IPS DF 6.9 (cell line): ENCODE data around the gene MXRA8.
"Not testable (repeated sequence)": the region's sequence is repeated elsewhere in the genome, so short reads cannot be mapped to it uniquely, and the experiment has no call there.

Source experiments
- DNase-seq: peaks from one replicate; pipeline ENCODE4 v3.0.0-alpha.2; 2013; ENCODE audit warnings: low read depth, low spot score
- H3K27ac ChIP-seq: one replicate; pipeline ENCODE4 v1.5.1; 2013; ENCODE audit warnings: low read length, control low read depth
- H3K27me3 ChIP-seq: 2 replicates; pipeline ENCODE4 v1.6.1; 2013; ENCODE audit warnings: mild to moderate bottlenecking, low read length; ENCODE audit not compliant: control insufficient read depth, insufficient read depth
- H3K36me3 ChIP-seq: 2 replicates; pipeline ENCODE4 v1.6.1; 2013; ENCODE audit warnings: low read length; ENCODE audit not compliant: control insufficient read depth, insufficient read depth
- H3K4me1 ChIP-seq: 2 replicates; pipeline ENCODE4 v1.6.1; 2013; ENCODE audit warnings: low read length; ENCODE audit not compliant: control insufficient read depth, insufficient read depth
- H3K4me3 ChIP-seq: 2 replicates; pipeline ENCODE4 v1.5.1; 2013; ENCODE audit warnings: mild to moderate bottlenecking, low read length
- H3K9me3 ChIP-seq: 2 replicates; pipeline ENCODE4 v1.6.1; 2013; ENCODE audit warnings: low read length, inconsistent platforms; ENCODE audit not compliant: control insufficient read depth, insufficient read depth
- WGBS: extraction: QIAGEN DNeasy Blood & Tissue Kit; methylation state at CpG from one replicate; pipeline ENCODE4 v1.1.7; 2013; ENCODE audit warnings: mixed read lengths, missing lambda C conversion rate; ENCODE audit not compliant: insufficient read length, insufficient coverage; 5-methylcytosine and 5-hydroxymethylcytosine counted together

MXRA8 gene

DNA sequence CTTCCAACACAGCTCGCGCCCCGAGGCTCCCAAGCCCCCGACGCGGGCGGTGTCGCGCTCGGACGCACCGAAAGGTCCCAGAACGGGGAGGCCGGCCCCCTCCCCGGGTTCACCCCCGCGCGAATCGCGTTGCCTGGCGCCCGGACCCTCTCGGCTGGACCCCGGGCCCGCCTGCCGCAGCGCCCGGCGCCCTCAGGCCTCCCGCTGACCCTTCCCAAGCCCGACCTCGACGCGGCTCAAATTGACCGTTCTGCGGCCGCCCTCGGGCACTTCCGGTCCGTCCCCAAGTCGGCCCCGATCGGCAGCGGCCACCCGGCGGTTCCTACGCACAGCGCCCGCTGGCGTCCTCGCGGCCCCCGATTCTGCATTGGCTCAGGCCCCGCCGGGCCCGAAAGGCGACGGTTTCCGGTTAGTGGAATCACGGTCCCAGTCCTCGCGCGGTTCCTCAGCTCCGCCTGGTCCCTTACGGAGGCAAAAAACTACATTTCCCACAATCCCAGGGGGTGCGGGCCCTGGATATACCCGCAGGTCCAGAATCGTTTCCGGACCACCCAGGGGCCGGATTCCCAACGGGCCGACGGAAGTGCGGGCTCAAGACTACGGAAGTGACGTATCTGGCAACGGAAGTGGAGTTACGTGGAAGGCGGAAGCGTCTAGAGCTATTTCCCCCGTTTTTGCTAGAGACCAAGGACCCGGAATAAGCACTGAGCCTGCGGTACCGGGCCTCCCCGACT, 16.7 kb upstream of the MXRA8 start, which contains the start of gene AURKAIP1:
Gene AURKAIP1 (minus strand): TSS at position 279 of the 734 bp plus-strand sequence. CDS start 451 bp downstream, outside the sequence.
- WGBS: no CpG with 5 or more reads among the region's 85 CpGs
- DNase-seq: peak; percentile 97
- Histone ChIP-seq H3K36me3 (no peaks in the 10 kb centered on the region), H3K4me1 (no peaks in the 10 kb centered on the region; the same call in 1 of the 2 replicates), H3K9me3 (no peaks in the 10 kb centered on the region), H3K27ac (no peak within 1 kb of the TSS), H3K27me3 (no peaks in the 10 kb centered on the region), H3K4me3 (peak within 1 kb of the TSS; percentile 91)

DNA sequence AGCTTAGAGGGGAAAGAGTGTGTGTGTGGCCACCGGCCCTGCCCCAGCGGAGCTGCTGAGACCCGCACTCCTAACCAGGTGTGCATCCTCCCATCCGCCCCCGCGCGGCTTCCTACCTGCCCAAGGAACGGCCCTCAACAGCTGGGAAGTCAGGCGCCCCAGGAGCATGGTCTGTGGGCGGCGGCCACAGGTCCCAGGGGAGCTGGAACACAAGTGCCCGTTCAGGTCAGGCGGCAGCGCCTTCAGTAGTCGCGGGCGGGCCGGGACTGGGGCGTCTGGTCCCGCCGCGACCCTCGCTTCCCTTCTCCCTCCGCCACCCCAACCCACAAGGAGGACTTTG, 16.2 kb upstream of the MXRA8 start:
- no peak overlapping the region for H3K27ac ChIP-seq
- no peak for DNase-seq
- no peaks in the 10 kb centered on the region for H3K36me3 ChIP-seq
- H3K27me3 ChIP-seq: no peaks in the 10 kb centered on the region
- no CpG with 5 or more reads among the region's 24 CpGs for WGBS
- H3K9me3 ChIP-seq: no peaks in the 10 kb centered on the region
- no peaks in the 10 kb centered on the region; the same call in 1 of the 2 replicates for H3K4me1 ChIP-seq
- peak overlapping the region; percentile 91 for H3K4me3 ChIP-seq

DNA sequence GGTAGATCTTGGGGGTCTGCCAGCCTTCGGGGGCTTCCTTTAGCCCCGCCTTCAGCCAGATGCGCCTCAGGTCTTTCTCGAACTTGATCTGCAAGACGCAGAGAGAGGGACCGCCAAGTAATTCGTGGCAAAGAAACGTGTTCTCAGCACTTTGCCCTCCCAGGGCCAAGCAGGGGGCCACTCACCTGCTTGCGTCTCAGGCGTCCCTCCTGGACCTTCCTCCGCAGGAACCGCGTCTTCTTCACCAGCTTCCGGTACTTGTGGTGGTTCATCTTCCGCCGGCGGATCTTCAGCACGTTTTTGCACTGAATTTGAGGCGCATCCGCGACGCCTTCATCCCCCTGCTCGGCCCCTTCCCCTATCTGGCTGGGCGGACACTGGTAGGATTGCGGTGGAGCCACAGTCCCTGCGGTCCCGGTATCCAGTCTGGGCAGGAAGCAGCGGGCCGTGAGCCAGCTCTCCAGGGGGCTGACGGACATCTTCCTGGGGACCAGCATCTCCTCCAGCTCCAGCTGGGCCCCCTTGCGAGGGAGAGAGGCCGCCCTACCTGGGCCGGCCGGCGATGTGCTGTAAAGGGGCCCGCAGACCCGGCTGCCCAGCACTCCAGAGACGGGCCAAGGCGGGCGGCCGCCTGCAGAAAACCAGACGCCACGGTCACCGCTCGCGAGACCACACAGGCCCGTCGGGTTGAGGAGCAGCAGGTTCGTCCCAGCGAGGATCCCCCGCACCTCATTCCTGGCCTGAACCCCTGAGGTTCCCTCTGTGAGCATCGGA, 15.6 kb upstream of the MXRA8 start:
- no peaks in the 10 kb centered on the region for H3K27me3 ChIP-seq
- no peak overlapping the region for H3K27ac ChIP-seq
- no peak for DNase-seq
- H3K4me1 ChIP-seq: no peaks in the 10 kb centered on the region; the same call in 1 of the 2 replicates
- no peaks in the 10 kb centered on the region for H3K36me3 ChIP-seq
- H3K9me3 ChIP-seq: no peaks in the 10 kb centered on the region
- peak overlapping the region; percentile 91 for H3K4me3 ChIP-seq
- no CpG with 5 or more reads among the region's 52 CpGs for WGBS

DNA sequence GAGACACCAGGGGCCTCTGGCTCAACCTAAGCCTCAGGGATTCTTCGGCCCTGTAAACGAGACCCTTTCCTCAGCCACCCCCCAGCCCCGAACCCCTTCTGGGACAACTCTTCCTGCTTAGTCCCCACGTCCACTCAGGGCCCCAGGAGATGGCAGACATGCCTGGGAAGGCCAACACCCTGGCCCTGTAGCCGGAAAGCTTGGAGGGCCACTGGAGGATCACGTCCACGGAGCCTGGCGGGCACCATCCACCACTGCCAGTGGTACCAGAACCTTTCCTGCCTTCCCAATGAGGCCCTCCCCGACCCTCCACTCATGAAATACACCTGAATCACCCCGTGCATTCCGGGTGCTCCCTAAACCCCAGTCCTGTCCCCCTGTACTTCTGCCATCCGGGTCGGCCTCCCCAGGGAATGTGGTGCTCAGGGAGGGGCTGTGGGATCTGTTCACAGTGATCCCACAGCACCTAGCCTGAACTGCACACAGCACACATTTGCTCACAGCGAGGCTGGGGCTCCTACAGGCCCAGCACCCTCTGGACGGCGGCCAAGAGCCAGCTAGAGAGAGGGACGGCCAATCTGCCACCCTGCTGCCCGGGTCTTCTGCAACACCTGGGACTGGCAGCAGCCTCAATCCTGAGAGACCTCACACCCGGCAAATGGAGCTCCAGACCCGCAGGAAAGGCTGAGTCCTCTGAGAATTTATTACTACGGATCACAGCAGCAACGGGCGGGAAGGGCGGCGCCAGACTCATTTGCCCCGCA, 14.9 kb upstream of the MXRA8 start:
- no peak overlapping the region for H3K27ac ChIP-seq

DNA sequence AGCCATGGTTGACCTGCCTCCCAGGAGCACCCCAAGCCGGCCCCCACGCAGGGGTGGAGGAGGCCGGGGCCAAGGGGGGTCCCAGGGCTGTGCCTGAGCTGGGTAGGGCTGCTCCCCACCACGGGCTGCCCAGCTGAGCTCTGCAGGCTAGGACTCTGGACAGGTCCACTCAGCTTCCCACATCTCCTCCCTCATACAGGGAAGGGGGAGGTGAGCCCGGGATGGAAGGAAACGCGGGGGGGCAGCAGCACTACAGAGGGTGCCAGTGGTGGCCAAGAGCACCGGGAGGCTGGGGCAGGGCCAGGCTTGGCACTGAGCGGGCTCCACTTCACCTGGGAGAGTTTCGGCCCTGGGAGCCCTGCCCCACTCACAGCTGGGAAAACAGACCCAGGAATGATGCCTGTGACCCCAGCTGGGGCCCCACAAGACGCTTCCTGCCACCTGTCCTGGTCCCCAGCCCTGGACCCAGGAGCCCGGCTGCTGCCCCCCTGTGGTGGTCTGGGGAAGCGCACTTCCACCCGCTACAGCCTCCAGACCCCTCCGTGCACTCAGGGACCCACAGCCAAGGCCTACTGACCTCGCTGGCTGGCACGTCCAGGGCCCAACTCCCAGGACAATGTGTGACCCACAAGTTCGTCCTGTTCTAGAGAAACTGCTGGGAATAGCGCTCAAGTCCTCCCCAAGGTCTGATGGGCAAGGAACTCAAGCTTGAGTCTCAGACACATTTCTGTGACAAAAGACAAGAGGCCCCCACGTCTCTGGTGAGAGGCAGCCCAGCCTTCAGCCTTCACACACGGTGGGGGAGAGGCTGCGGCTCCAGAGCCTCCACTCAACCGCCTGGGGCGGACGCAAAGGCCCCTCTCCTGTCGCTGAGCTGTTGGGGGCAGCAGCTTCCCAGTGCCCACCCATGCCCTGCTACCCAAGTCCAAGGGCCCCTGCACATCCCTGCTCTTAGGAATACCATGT, 13.7 kb upstream of the MXRA8 start:
- H3K27me3 ChIP-seq: no peaks in the 10 kb centered on the region
- WGBS: no CpG with 5 or more reads among the region's 26 CpGs
- H3K27ac ChIP-seq: no peak overlapping the region
- H3K9me3 ChIP-seq: no peaks in the 10 kb centered on the region
- no peaks in the 10 kb centered on the region for H3K36me3 ChIP-seq
- H3K4me1 ChIP-seq: no peaks in the 10 kb centered on the region; the same call in 1 of the 2 replicates
- DNase-seq: no peak
- H3K4me3 ChIP-seq: no peak overlapping the region

More for the DNA sequence above, 14.9 kb upstream of the MXRA8 start:
- H3K9me3 ChIP-seq: no peaks in the 10 kb centered on the region
- H3K4me1 ChIP-seq: no peaks in the 10 kb centered on the region; the same call in 1 of the 2 replicates
- WGBS: no CpG with 5 or more reads among the region's 26 CpGs
- no peaks in the 10 kb centered on the region for H3K36me3 ChIP-seq
- DNase-seq: no peak
- no peak overlapping the region for H3K4me3 ChIP-seq
- no peaks in the 10 kb centered on the region for H3K27me3 ChIP-seq

DNA sequence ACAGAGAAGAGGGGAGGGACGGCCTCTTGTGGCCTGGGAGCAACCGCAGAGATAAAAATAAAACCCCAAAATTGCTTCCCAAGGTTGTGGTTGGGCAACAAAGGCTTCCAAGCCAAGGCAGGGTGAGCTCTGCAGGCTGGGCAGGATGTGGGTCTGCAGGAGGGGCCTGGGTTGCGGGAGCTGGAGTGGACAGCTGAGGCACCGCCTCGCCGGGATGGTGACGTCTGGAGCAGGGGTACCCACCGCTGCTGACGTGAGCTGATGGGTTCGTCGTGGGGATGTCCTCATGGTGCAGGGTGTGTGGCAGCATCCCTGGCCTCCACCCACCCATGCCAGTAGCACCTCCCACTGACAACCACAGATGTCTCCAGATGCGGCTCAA, 13.0 kb upstream of the MXRA8 start:
- no CpG with 5 or more reads among the region's 12 CpGs for WGBS
- H3K27me3 ChIP-seq: no peaks in the 10 kb centered on the region
- H3K36me3 ChIP-seq: no peaks in the 10 kb centered on the region
- H3K27ac ChIP-seq: no peak overlapping the region
- no peaks in the 10 kb centered on the region; the same call in 1 of the 2 replicates for H3K4me1 ChIP-seq
- no peaks in the 10 kb centered on the region for H3K9me3 ChIP-seq
- DNase-seq: no peak
- no peak overlapping the region for H3K4me3 ChIP-seq

DNA sequence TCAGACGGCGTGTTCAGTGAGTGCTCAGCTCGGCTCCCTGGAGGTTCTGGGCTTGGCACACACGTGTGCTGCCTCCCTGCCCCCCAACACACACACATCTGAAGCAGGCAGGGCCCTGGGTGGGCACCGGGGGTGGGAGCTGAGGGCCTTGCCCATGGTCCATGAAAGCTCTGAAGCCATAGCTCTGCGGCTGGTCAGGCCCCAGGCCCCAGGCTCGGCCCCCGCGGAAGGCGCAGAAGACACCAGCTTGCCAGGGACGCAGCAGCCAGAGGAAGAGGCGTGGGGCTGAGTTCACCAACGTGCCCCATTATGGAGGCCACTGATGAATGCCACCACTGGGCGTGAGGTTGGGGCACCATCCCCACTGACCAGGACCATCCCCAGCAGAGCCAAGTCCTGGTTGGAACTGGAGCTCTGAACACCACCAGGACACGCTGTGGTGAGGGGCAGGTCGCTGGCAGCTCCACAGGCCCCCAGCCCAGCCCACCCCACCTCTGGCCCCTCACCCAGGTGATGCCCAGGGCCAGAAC, 12.5 kb upstream of the MXRA8 start:
- no peak for DNase-seq
- H3K4me1 ChIP-seq: no peaks in the 10 kb centered on the region; the same call in 1 of the 2 replicates
- H3K27me3 ChIP-seq: no peaks in the 10 kb centered on the region
- no peak overlapping the region for H3K27ac ChIP-seq
- no peaks in the 10 kb centered on the region for H3K36me3 ChIP-seq
- H3K4me3 ChIP-seq: no peak overlapping the region
- WGBS: no CpG with 5 or more reads among the region's 16 CpGs
- no peaks in the 10 kb centered on the region for H3K9me3 ChIP-seq

DNA sequence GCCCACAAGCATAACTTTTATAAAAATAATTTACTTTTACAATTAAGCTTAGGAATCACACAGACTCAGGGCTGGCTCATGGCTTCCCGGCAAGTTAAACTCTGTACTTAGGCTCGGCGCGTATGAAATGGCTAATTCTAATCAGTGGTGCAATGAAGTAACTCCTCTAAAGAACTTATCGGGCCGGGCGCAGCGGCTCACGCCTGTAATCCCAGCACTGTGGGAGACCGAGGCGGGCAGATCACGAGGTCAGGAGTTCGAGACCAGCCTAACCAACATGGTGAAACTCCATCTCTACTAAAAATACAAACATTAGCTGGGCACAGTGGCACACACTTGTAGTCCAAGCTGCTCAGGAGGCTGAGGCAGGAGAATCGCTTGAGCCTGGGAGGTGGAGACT, 11.7 kb upstream of the MXRA8 start:
- H3K36me3 ChIP-seq, H3K4me3 ChIP-seq, H3K27me3 ChIP-seq, H3K27ac ChIP-seq, H3K4me1 ChIP-seq, H3K9me3 ChIP-seq, DNase-seq: not testable (repeated sequence)
- WGBS: no CpG with 5 or more reads among the region's 14 CpGs

DNA sequence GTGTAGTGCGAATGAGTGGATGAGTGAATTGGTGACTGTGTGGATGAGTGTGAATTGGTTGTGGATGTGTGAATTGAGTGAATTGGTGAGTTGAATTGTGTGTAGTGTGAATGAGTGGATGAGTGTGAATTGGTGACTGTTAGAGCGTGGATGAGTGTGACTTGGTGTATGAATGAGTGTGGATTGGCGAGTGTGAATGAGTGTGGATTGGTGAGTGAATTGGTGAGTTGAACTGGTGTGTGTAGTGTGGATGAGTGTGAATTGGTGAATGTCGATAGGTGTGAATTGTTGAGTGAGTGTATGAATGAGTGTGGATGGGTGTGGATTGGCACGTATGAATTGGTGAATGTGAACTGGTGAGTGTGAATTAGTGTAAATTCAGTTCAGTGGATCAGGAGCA, 9.0 kb upstream of the MXRA8 start:
- 100% methylated on average over 5 of the region's 5 CpGs for WGBS
- Histone ChIP-seq H3K4me3 (no peak overlapping the region), H3K36me3 (no peaks in the 10 kb centered on the region), H3K4me1 (no peaks in the 10 kb centered on the region), H3K9me3 (no peaks in the 10 kb centered on the region), H3K27ac (no peak overlapping the region), H3K27me3 (no peaks in the 10 kb centered on the region)
- no peak for DNase-seq
